Upper lobe of left lung (tissue), 6 donors: ENCODE data around the gene BTBD6. TPM values are rescaled to one million over a fixed set of nuclear protein-coding genes. Genes with fewer than 3 reads are reported as not detected.
A peak's percentile ranks its signal among the peaks of the same experiment; 100 is the strongest.

Experiments used
- ATAC-seq, 2 donors: fragments of 200-7000 bp; cut with Tn5 transposase; one replicate each; pipeline ENCODE4 v1.9.1; 2022; ENCODE audit warnings: mild to moderate bottlenecking in 2 of 2, moderate library complexity in 2 of 2; ENCODE audit not compliant: low FRiP score in 2 of 2
- DNase-seq, 2 donors: peaks; one replicate each; pipeline ENCODE4 v3.0.0-alpha.2; 2019 to 2020
- H3K27ac ChIP-seq, 4 donors: fragments of 200-600 bp; sonication (generic); one replicate each; pipeline ENCODE4 v1.5.1; 2016 to 2019
- H3K27me3 ChIP-seq, 4 donors: fragments of 200-600 bp; sonication (generic); one replicate each; pipeline ENCODE4 v1.5.1; 2017 to 2019
- H3K36me3 ChIP-seq, 4 donors: fragments of 200-600 bp; sonication (generic); one replicate each; pipeline ENCODE4 v1.5.1; 2016 to 2019
- H3K4me1 ChIP-seq, 4 donors: fragments of 200-600 bp; sonication (generic); one replicate each; pipeline ENCODE4 v1.5.1; 2018 to 2019
- H3K4me3 ChIP-seq, 4 donors: fragments of 200-600 bp; sonication (generic); one replicate each; pipeline ENCODE4 v1.5.1; 2017 to 2019; ENCODE audit warnings: mild to moderate bottlenecking in 2 of 4, moderate library complexity in 1 of 4
- H3K9me3 ChIP-seq, 4 donors: fragments of 200-600 bp; sonication (generic); one replicate each; pipeline ENCODE4 v1.5.1; 2018 to 2019
- EP300 ChIP-seq, 4 donors: sonication (generic); formaldehyde crosslinking; IDR thresholded peaks; one replicate each; pipeline ENCODE4 v1.5.1; 2017; ENCODE audit warnings: antibody characterized with exemption in 4 of 4, control low read depth in 2 of 4
- POLR2A ChIP-seq, 4 donors: fragments of 450-650 bp; IDR thresholded peaks; one replicate each; pipeline ENCODE4 v1.5.1; 2016 to 2017; ENCODE audit warnings: antibody characterized with exemption in 4 of 4, mild to moderate bottlenecking in 2 of 4
- POLR2AphosphoS5 ChIP-seq, 2 donors: sonication (generic); formaldehyde crosslinking; IDR thresholded peaks; one replicate each; pipeline ENCODE4 v1.5.1; 2017; ENCODE audit warnings: antibody characterized with exemption in 2 of 2
- WGBS, 2 donors: methylation state at CpG; one replicate each; pipeline ENCODE4 v1.1.5; 2017 to 2018; 5-methylcytosine and 5-hydroxymethylcytosine counted together
- total RNA-seq, 6 donors: library from RNA; depleted of rRNA in 4 of 6; stranded (reverse); fragments of >200 nt in 4 of 6; gene quantifications; one replicate each; pipeline versions ENCODE4 v1.1.0 to v1.2.1, GENCODE V29; 2016 to 2021
- TF ChIP-seq, protein P1 (sequence below), 6 experiments: fragments of 450-650 bp in 4 of 6; fragments of 200-600 bp in 2 of 6; sonication (generic) in 2 of 6; IDR thresholded peaks; one replicate each; pipeline ENCODE4 v1.5.1; 2016 to 2019; ENCODE audit warnings: antibody characterized with exemption in 6 of 6
- donor health status: DM: no; HTN: no; CAD: no; lungs with moderate emphysema.
- donor health status: DM: no; HTN: yes; CAD: no; lungs with severe emphysema.

Gene BTBD6
- 10 to 100 TPM; 36.4 to 71.7 (median 49.8) TPM for total RNA-seq

DNA sequence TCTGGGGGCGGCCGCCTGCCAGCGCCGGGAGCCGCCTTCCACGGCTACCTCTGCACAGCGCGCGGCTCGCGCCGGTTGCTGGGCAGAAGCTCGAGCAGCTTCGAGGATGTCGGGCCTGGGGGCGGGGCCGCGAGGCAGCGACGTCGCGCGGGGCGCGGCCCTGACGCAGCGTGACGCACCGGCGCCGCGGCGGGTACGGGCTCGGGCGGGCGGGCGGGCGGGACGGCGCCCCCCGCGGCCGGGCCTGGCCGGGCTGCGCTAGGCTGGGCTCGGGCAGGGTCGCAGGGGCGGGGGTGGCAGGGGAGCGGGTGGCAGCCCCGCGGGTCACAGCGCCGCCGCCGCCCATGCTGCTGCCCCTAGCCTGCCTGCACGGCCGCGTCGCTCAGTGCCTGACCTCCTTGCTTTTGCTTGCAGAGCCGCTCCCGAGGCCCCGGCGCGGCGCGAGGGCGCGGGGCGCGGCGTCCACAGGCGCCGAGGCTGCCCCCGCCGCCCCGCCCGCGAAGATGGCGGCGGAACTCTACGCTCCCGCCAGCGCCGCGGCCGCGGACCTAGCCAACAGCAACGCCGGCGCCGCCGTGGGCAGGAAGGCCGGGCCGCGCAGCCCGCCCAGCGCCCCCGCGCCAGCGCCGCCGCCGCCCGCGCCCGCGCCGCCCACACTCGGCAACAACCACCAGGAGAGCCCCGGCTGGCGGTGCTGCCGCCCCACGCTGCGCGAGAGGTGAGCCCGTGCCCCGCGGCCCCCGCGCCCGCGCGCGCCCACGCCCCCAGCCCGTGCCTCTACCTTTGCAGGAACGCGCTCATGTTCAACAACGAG is at the start of gene BTBD6:
TSS of gene BTBD6 (plus strand) at position 166 of the 814 bp plus-strand sequence. CDS start at position 345, 179 bp downstream.
- H3K36me3 ChIP-seq = peaks cover 2 to 46% (median 29%) of the 10 kb centered on the region in 4 donors
- H3K4me3 ChIP-seq = peak within 1 kb of the TSS; percentile 15 to 89 (median 70)
- TF ChIP-seq, protein P1, sequence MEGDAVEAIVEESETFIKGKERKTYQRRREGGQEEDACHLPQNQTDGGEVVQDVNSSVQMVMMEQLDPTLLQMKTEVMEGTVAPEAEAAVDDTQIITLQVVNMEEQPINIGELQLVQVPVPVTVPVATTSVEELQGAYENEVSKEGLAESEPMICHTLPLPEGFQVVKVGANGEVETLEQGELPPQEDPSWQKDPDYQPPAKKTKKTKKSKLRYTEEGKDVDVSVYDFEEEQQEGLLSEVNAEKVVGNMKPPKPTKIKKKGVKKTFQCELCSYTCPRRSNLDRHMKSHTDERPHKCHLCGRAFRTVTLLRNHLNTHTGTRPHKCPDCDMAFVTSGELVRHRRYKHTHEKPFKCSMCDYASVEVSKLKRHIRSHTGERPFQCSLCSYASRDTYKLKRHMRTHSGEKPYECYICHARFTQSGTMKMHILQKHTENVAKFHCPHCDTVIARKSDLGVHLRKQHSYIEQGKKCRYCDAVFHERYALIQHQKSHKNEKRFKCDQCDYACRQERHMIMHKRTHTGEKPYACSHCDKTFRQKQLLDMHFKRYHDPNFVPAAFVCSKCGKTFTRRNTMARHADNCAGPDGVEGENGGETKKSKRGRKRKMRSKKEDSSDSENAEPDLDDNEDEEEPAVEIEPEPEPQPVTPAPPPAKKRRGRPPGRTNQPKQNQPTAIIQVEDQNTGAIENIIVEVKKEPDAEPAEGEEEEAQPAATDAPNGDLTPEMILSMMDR (IDR thresholded peaks at IDR 0.05) = peak; percentile 23 to 58 (median 34)
- TF ChIP-seq POLR2A (IDR thresholded peaks at IDR 0.05) = peak in 1 of 4 donors; percentile 56
- TF ChIP-seq POLR2AphosphoS5 (IDR thresholded peaks at IDR 0.05) = peak in 1 of 2 donors; percentile 42
- TF ChIP-seq EP300 (IDR thresholded peaks at IDR 0.05) = no peak

DNA sequence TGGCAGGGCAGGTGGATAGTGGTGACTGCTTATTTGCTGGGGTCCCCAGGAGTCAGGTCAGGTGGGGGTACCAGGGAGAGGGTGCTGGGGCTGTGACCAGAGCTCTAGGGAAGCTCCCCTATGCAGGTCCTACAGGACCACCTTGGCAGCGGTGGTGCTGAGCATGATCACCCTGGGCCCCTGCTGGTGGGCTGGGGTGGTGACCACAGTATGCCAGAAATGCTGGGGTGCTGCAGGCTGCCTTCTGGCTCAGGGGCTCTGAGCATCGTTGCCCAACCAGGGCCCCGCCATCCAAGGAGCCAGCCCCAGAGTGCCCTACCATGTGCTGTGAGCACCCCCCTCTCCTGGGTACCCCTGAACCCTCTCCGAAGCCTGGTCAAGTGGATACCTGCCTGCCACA is 49.7 kb upstream of the BTBD6 start:
- Histone ChIP-seq H3K27me3 (peaks cover 0 to 40% (median 17%) of the 10 kb centered on the region in 4 donors), H3K4me1 (peaks cover 77 to 92% (median 89%) of the 10 kb centered on the region in 4 donors), H3K36me3 (no peaks in the 10 kb centered on the region), H3K27ac (peak overlapping the region; percentile 80 to 88 (median 86)), H3K4me3 (no peak overlapping the region), H3K9me3 (no peaks in the 10 kb centered on the region)
- 50 to 88% methylated on average over 1 of the region's 4 CpGs for WGBS, 2 donors
- ATAC-seq = no peak
- TF ChIP-seq, protein P1 (IDR thresholded peaks at IDR 0.05) = peak in 1 of 6 experiments; percentile 7
- no peak for TF ChIP-seq POLR2A (IDR thresholded peaks at IDR 0.05)
- no peak for TF ChIP-seq EP300 (IDR thresholded peaks at IDR 0.05)
- peak in 1 of 2 donors; percentile 51 for DNase-seq

More for the DNA sequence above, at the start of gene BTBD6:
- ATAC-seq (peak; percentile 91 to 97), DNase-seq (peak; percentile 89 to 99)
- 0 to 1% methylated on average over 9 to 26 of the region's 130 CpGs for WGBS, 2 donors
- no peaks in the 10 kb centered on the region for H3K9me3 ChIP-seq
- H3K4me1 ChIP-seq = peaks cover 17 to 31% (median 22%) of the 10 kb centered on the region in 4 donors
- H3K27me3 ChIP-seq = no peaks in the 10 kb centered on the region
- peak within 1 kb of the TSS; percentile 70 to 92 (median 86) for H3K27ac ChIP-seq

DNA sequence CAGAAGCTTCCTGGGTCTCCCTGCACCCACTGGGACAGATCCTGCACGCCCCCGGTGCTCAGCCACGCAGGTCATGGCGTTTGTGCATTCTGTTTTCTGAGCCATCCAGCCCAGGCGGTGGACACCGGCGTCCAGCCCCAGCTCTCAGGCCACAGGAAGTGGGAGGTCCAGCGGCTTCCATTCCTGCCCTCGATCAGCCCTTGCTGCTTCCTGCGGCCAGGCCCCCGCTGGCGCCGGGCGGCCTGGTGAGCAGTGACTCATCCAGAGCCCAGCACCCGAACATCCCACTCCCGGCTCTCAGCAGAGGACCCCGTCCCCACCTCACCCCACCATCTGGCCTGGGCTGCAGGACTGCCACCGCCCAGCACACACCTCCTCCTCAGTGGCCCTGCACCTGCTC is 49.2 kb upstream of the BTBD6 start:
- Histone ChIP-seq H3K4me3 (no peak overlapping the region), H3K4me1 (peaks cover 72 to 90% (median 87%) of the 10 kb centered on the region in 4 donors), H3K27me3 (peaks cover 0 to 40% (median 17%) of the 10 kb centered on the region in 4 donors), H3K36me3 (no peaks in the 10 kb centered on the region), H3K27ac (peak overlapping the region; percentile 80 to 88 (median 86)), H3K9me3 (no peaks in the 10 kb centered on the region)
- ATAC-seq (no peak), DNase-seq (peak in 1 of 2 donors; percentile 84)
- 46 to 48% methylated on average over 8 to 18 of the region's 18 CpGs for WGBS, 2 donors
- peak in 1 of 4 donors; percentile 17 for TF ChIP-seq POLR2A (IDR thresholded peaks at IDR 0.05)
- no peak for TF ChIP-seq EP300 (IDR thresholded peaks at IDR 0.05)
- peak; percentile 40 to 49 for TF ChIP-seq POLR2AphosphoS5 (IDR thresholded peaks at IDR 0.05)
- TF ChIP-seq, protein P1 (IDR thresholded peaks at IDR 0.05) = no peak

DNA sequence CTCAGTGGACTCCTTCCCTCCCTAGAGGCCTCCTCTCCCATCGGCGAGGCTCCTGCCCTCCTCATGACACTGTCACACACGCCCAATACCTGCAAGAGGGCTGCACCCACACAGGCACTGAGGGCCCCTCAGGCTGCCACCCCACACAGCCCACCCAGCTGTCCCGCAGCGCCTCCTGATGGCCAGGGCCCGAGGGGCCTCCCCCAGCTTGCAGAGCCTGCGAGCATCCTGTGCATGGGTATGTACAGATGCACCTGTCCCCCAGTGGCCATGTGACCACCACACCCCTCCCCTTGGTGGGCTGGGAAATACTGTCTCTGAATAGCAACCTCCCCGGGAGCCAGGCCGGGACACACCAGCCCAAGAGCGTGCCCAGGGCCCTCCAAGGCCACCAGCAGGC is 48.3 kb upstream of the BTBD6 start:
- H3K27ac ChIP-seq = peak overlapping the region in 3 of 4 donors; percentile 80 to 88 (median 86)
- no peaks in the 10 kb centered on the region for H3K9me3 ChIP-seq
- no peak overlapping the region for H3K4me3 ChIP-seq
- peaks cover 0 to 40% (median 17%) of the 10 kb centered on the region in 4 donors for H3K27me3 ChIP-seq
- peak in 1 of 2 donors; percentile 69 for DNase-seq
- ATAC-seq = no peak
- 80 to 85% methylated on average over 3 to 9 of the region's 10 CpGs for WGBS, 2 donors
- TF ChIP-seq, protein P1 (IDR thresholded peaks at IDR 0.05) = peak in 1 of 6 experiments; percentile 12
- no peak for TF ChIP-seq POLR2AphosphoS5 (IDR thresholded peaks at IDR 0.05)
- no peaks in the 10 kb centered on the region for H3K36me3 ChIP-seq
- H3K4me1 ChIP-seq = peaks cover 67 to 90% (median 87%) of the 10 kb centered on the region in 4 donors
